ENCODE results near the gene PSMD11.

PSMD11 gene

GRCh38 chr17:32467949-32468348, 23.6 kb downstream of the PSMD11 start:
- DNase-seq = no peak

- no peak for DNase-seq
Measured at GRCh38 chr17:32470405-32471167, 26.3 kb downstream of the PSMD11 start.

GRCh38 chr17:32471652-32472051, 27.3 kb downstream of the PSMD11 start:
- DNase-seq = no peak

GRCh38 chr17:32475258-32475657, 30.9 kb downstream of the PSMD11 start:
- no peak for DNase-seq

- no peak for DNase-seq
Measured at GRCh38 chr17:32477220-32477619, 32.9 kb downstream of the PSMD11 start.

- no peak for DNase-seq
Measured at GRCh38 chr17:32479074-32479617, 34.8 kb downstream of the PSMD11 start.

- DNase-seq = no peak
Measured at GRCh38 chr17:32481193-32481592, 36.9 kb downstream of the PSMD11 start.

GRCh38 chr17:32482568-32483320, 38.4 kb downstream of the PSMD11 start:
- DNase-seq = no peak

DNA sequence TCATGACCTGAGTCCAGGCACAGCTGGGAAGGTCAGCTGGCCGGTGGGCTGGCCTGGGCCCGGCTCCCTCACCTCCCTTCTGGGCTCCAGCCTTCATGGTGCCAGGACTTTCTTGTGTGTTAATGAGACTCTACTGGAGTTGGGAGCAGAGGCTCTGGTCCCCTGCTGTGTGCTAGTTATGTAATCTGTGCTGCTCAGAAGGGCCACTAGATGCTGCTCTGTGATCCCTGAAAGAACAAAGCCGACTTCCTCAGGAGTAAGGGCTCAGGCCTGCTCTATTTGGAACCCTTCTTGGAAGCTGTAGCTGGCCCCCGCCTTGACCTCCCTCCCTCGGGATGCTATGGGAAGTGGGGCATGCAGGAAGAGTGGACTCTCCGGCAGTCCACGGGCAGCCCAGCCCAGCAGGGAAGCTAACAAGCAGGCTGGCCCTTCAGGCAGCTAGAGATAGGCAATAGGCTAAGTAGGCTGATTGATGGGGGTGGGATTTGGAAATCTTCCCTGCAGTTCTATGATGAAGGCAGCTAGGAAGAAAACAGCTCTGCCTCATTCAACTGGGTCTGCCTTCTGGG, 39.2 kb downstream of the PSMD11 start:
- DNase-seq = peak; percentile 51

DNA sequence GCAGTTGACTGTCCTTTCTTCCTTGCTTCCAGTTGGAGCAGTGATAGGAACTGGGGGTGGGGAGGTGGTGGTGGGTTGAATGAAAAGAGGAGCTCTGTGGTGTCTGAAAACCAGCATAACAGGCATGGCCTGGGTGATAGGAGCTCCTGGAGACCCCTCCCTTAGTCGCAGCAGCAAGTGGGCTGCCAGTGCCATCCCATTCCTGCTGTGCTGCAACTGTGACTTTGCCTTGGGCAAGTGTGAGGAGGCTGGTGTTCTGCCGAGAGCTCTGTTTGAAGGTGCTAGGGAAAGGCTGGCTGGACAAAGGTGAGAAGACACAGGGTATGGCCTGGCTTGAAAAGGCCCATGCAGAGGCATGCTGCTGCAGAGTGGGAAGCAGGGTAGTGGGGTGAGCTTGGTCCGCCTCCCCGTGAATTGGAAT, 39.7 kb downstream of the PSMD11 start:
- no peak for DNase-seq

DNA sequence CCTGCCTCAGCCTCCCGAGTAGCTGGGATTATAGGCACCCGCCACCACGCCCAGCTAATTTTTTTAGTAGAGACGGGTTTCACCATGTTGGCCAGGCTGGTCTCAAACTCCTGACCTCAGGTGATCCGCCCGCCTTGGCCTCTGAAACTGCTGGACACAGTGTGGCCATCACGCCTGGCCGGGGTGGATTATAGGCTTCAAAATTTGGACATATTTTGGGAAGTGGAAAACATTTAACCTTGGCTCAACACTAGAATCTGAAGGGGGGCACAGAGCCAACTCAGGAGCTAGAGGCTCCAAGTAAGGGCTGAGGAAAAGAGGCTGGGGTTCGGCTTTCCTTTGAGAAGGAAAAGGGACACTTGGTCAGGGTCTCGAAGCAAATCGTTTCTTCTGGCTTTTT, 40.3 kb downstream of the PSMD11 start:
- DNase-seq = no peak

DNA sequence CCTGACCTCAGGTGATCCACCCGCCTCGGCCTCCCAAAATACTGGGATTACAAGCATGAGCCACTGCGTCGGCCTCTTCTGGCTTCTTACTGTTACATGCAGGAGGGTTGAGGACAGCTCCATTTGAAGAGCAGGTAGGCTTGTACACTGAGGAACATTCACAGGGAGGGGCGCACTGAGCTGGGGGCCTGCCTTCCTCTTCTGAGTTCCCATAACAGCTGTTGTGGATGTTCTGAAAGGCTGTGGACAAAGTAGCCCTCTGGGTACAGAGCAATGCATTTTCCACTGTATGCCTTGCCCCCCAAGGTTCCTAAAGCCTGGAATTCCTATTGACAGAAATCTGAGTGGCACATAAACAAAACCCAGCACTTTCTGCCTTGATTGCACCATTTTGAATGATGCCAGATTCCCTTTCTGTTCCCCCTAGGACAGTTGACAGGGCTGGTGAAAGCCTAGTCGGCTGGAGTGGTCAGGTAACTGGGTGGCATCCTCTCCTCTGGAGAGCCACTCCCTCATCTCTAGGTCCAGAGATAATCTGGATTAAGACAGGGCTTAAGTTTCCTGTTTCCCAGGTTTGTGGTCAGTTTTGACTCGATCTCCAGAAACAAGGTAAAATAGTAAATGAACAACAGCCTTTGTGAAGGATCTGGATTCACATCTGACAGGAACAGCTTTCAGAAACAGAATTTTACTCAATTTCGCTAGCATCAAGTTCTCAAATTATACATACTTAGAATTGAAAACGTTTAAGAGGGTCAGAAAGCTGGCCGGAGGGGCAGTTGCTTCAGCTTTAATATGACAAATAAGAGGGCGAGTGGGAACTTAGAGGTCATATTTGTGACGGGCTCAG, 41.2 kb downstream of the PSMD11 start:
- no peak for DNase-seq

- peak; percentile 79 for DNase-seq
Measured at GRCh38 chr17:32486111-32486700, 41.9 kb downstream of the PSMD11 start.

DNA sequence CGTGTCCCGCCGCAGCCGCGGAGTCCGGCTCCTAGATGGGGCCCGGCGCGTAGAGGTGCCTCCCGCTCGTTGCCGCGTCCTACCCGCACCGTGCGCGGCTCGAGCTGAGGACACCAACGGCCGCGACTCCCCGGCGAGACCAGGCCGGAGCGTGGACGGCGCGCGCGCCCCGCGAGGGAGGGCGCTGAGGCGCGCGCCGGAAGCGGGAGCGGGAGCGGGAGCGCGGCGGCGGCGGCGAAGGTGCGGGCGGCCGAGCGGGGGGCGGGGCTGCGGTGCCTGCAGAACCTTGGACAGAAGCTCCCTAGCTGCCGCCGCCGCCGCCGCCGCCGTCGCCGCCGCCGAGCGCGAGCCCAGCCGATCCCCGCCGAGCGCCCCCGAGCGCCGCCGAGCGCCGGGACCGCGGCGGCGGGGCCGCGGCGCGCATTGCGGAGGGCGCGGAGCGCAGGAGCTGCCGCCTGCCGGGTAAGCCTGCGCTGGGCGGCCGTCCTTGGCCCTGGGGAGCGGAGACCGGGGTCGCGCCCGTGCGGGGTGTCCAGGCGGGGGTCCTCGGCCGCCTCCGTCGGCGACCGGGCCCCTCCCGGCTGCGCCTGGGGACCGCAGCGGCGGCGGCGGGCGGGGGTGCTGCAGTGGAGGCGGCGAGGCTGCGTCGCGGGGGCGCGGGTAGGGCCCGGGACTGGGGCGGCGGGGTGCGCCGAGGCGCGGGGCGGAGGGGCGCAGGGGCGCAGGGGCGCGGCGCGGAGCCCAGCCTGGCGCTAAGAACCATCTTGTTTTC, 42.6 kb downstream of the PSMD11 start, which contains the start of gene CDK5R1:
CDK5R1 (plus strand) TSS at position 293 of the 772 bp plus-strand sequence. CDS start 628 bp downstream, outside the sequence.
- peak; percentile 57 for DNase-seq

DNA sequence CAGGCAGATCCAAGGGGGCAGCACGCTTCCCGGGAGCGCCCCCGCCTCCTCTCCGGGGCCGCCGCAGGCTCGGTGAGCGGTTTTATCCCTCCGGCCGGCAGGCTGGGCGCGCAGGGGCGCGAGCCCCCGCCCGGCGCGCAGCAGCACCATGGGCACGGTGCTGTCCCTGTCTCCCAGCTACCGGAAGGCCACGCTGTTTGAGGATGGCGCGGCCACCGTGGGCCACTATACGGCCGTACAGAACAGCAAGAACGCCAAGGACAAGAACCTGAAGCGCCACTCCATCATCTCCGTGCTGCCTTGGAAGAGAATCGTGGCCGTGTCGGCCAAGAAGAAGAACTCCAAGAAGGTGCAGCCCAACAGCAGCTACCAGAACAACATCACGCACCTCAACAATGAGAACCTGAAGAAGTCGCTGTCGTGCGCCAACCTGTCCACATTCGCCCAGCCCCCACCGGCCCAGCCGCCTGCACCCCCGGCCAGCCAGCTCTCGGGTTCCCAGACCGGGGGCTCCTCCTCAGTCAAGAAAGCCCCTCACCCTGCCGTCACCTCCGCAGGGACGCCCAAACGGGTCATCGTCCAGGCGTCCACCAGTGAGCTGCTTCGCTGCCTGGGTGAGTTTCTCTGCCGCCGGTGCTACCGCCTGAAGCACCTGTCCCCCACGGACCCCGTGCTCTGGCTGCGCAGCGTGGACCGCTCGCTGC, 43.3 kb downstream of the PSMD11 start:
- DNase-seq = peak; percentile 12

GRCh38 chr17:32488177-32488542, 43.9 kb downstream of the PSMD11 start:
- DNase-seq = no peak

DNA sequence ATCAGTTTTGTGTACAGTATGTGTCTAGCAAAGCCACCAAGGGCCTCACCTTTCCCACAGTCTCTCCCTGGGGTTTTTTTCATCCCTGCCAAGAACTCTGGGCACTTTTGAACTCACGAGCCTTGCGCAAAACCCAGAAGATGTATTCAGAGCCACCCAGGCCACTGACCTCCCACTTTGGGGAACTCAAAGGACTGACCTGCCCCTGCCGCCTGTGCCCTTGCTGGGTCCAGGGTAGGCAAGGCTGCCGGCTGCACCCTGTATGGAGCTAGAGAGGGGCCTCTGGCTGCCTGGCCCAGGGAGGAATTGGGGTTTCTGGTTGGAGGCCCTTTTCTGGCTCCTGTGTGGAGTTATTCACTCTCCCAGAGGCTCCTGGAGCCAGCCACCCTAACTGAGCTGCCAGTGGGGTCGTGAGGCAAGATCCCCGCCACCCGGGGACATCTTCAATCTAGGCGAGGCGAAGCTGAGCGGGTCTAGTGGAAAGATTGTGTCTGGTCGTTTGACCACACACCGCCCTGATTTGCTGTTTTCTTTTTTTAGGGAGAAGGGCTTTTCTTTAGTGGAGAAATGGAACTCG, 44.4 kb downstream of the PSMD11 start:
- no peak for DNase-seq

- no peak for DNase-seq
Measured at GRCh38 chr17:32489320-32490100, 45.2 kb downstream of the PSMD11 start.

DNA sequence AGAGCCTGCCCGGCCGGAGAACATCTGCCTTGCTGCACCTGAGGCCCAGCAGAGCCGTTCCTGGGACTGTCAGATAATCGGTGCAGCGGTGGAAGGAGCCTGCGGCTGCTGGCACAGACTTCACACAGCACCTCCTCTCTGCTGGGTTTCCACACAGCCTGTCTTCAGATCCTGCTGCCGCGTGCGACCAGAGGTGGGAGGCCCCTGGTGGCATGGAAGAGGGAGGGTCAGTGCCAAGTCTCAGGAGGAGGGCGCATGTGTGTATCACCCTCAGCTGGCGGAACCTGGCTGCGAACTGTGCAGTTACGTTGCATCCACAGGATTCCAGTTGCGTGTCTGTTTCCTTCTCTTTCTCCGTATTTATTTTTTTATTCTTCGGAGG, 45.8 kb downstream of the PSMD11 start:
- DNase-seq = no peak

Measured in hematopoietic multipotent progenitor cell treated with erythropoietin and hydrocortisone succinate and interleukin-3 and kit ligand, for 8 days (in vitro differentiated cells).